Fibroblast of lung (primary cell): ENCODE data around the gene LAMA1. TPM values are rescaled to one million over a fixed set of nuclear protein-coding genes. Genes with fewer than 3 reads are reported as not detected.

ENCODE experiments used
- DNase-seq, 2 donors: peaks; one replicate each; pipeline versions ENCODE4 v3.0.0 to v3.0.0-alpha.2; 2010; ENCODE audit warnings: low read depth in 2 of 2
- H2AFZ ChIP-seq: 2 replicates; pipeline ENCODE4 v1.5.1; 2012; ENCODE audit warnings: low read length, control low read depth, inconsistent platforms
- H3K27ac ChIP-seq: 2 replicates; pipeline ENCODE4 v1.5.1; 2011; ENCODE audit warnings: low read length, control low read depth; ENCODE audit not compliant: insufficient read depth
- H3K27me3 ChIP-seq: 2 replicates; pipeline ENCODE4 v1.5.1; 2011; ENCODE audit warnings: mild to moderate bottlenecking, low read length; ENCODE audit not compliant: control insufficient read depth, insufficient read depth
- H3K36me3 ChIP-seq: 2 replicates; pipeline ENCODE4 v1.5.1; 2011; ENCODE audit warnings: low read length; ENCODE audit not compliant: control insufficient read depth, insufficient read depth
- H3K4me1 ChIP-seq: 2 replicates; pipeline ENCODE4 v1.5.1; 2011; ENCODE audit warnings: low read length; ENCODE audit not compliant: control insufficient read depth, insufficient read depth; ENCODE audit errors: extremely low read depth
- H3K4me2 ChIP-seq: 2 replicates; pipeline ENCODE4 v1.5.1; 2011; ENCODE audit warnings: low read length, control low read depth; ENCODE audit not compliant: insufficient read depth; ENCODE audit errors: extremely low read depth
- H3K4me3 ChIP-seq, 4 experiments: fragments of 200-600 bp in 1 of 4; sonication (generic) in 1 of 4; replicated peaks in 1 of 4; 2 replicates each; pipeline ENCODE4 v1.5.1; 2011 to 2016; ENCODE audit warnings: low read length in 4 of 4, low read depth in 3 of 4, mild to moderate bottlenecking in 3 of 4, control low read depth in 2 of 4, inconsistent platforms in 1 of 4, mixed read lengths in 1 of 4; ENCODE audit not compliant: insufficient read depth in 1 of 4; ENCODE audit errors: control extremely low read depth in 1 of 4
- H3K79me2 ChIP-seq: 2 replicates; pipeline ENCODE4 v1.5.1; 2012; ENCODE audit warnings: mild to moderate bottlenecking, low read length, inconsistent platforms; ENCODE audit not compliant: control insufficient read depth, insufficient read depth
- H3K9ac ChIP-seq: 2 replicates; pipeline ENCODE4 v1.5.1; 2011; ENCODE audit warnings: mild to moderate bottlenecking, low read length, control low read depth; ENCODE audit not compliant: insufficient read depth
- H3K9me3 ChIP-seq: 2 replicates; pipeline ENCODE4 v1.5.1; 2012; ENCODE audit warnings: low read depth, low read length; ENCODE audit not compliant: control insufficient read depth, insufficient read depth
- H4K20me1 ChIP-seq: 2 replicates; pipeline ENCODE4 v1.5.1; 2011; ENCODE audit warnings: low read length; ENCODE audit not compliant: control insufficient read depth, insufficient read depth; ENCODE audit errors: extremely low read depth
- EZH2 ChIP-seq: IDR thresholded peaks from 2 replicates; pipeline ENCODE4 v1.5.1; 2012; ENCODE audit warnings: low read length, control low read depth, mild to moderate bottlenecking; ENCODE audit errors: missing control alignments
- polyA plus RNA-seq, 2 donors: library from polyadenylated mRNA; depleted of rRNA in 1 of 2; stranded (reverse) in 1 of 2; unstranded in 1 of 2; fragments of >200 nt; gene quantifications; 2 replicates each; pipeline ENCODE4 v1.2.1, GENCODE V29; 2011 to 2012; ENCODE audit warnings: missing spikeins in 1 of 2
- total RNA-seq: library from RNA; depleted of rRNA; stranded (reverse); fragments of >200 nt; gene quantifications from 2 replicates; pipeline ENCODE4 v1.2.1, GENCODE V29; 2014
- TF ChIP-seq, protein P1 (sequence below), 2 donors: IDR thresholded peaks in 1 of 2; conservative IDR thresholded peaks in 1 of 2; 1 replicate in 1 of 2; 2 replicates in 1 of 2; pipeline ENCODE4 v1.5.1; 2011 to 2012; ENCODE audit warnings: low read length in 2 of 2, control low read depth in 1 of 2, inconsistent platforms in 1 of 2, low read depth in 1 of 2, mild to moderate bottlenecking in 1 of 2

LAMA1 gene
- total and polyA plus RNA-seq, 2 donors (not counting 1 experiment from before 2014, with no cell fraction given), result 1.2 to 5.8 TPM

DNA sequence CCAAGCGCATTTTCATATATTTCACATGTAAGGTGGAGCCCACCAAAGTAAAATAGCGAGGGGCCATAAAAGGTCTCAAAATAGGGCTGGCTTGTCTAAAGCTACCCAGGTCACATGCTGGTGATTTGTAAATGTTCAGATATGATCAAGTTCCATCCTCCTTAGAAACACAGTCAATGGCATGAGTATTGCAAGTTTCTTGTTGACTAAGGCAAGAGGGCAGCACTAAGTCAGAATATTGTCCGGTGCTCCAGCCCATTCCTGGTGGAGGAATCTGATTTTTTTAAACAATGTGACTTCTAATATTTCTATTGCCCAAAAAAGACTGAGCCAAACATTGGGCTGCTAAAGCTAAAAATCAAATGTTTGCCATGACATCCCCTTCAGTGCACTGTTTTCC, 85.1 kb downstream of the LAMA1 start:
- no peak for DNase-seq
- no peaks in the 10 kb centered on the region for H3K36me3 ChIP-seq
- no peaks in the 10 kb centered on the region for H3K9me3 ChIP-seq
- H3K4me2 ChIP-seq, result no peak overlapping the region
- H3K9ac ChIP-seq, result no peak overlapping the region
- H4K20me1 ChIP-seq, result no peaks in the 10 kb centered on the region
- H3K79me2 ChIP-seq, result no peaks in the 10 kb centered on the region
- no peak overlapping the region for H2AFZ ChIP-seq
- TF ChIP-seq, protein P1, sequence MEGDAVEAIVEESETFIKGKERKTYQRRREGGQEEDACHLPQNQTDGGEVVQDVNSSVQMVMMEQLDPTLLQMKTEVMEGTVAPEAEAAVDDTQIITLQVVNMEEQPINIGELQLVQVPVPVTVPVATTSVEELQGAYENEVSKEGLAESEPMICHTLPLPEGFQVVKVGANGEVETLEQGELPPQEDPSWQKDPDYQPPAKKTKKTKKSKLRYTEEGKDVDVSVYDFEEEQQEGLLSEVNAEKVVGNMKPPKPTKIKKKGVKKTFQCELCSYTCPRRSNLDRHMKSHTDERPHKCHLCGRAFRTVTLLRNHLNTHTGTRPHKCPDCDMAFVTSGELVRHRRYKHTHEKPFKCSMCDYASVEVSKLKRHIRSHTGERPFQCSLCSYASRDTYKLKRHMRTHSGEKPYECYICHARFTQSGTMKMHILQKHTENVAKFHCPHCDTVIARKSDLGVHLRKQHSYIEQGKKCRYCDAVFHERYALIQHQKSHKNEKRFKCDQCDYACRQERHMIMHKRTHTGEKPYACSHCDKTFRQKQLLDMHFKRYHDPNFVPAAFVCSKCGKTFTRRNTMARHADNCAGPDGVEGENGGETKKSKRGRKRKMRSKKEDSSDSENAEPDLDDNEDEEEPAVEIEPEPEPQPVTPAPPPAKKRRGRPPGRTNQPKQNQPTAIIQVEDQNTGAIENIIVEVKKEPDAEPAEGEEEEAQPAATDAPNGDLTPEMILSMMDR (conservative IDR thresholded peaks at IDR 0.05 in 1 of 2, IDR thresholded peaks at IDR 0.05 in 1 of 2; ENCODE audit: low read depth in 1 of 2, low read length in 2 of 2), result no peak
- TF ChIP-seq EZH2, result no peak
- H3K4me1 ChIP-seq, result no peaks in the 10 kb centered on the region
- H3K27ac ChIP-seq, result no peak overlapping the region
- H3K4me3 ChIP-seq, result no peak overlapping the region
- H3K27me3 ChIP-seq, result no peaks in the 10 kb centered on the region

DNA sequence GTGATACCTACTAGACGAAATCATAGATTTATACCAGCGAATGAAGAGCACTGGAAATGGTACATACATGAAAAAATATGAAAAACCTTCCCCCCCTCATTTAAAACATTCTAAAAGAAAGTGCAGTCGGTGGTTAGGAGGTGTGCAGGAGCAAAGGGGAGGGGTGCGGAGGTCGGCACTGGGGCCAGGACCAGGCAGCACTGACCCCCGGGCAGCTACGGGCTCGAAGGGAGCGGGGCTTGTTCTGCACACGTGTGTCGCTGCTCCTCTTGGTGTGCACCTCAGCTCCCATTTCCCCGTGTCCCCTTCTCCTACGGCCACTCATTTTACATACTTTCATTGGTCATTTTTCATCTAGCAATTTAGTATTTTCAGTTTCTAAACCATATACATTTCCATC, 89.0 kb downstream of the LAMA1 start:
- no peak overlapping the region for H3K4me2 ChIP-seq
- no peak overlapping the region for H3K9ac ChIP-seq
- TF ChIP-seq EZH2, result no peak
- TF ChIP-seq, protein P1 (conservative IDR thresholded peaks at IDR 0.05 in 1 of 2, IDR thresholded peaks at IDR 0.05 in 1 of 2; ENCODE audit: low read depth in 1 of 2, low read length in 2 of 2), result no peak
- no peaks in the 10 kb centered on the region for H4K20me1 ChIP-seq
- H3K27me3 ChIP-seq, result no peaks in the 10 kb centered on the region
- no peaks in the 10 kb centered on the region for H3K79me2 ChIP-seq
- no peaks in the 10 kb centered on the region for H3K36me3 ChIP-seq
- H3K27ac ChIP-seq, result no peak overlapping the region
- H2AFZ ChIP-seq, result no peak overlapping the region
- H3K9me3 ChIP-seq, result no peaks in the 10 kb centered on the region
- no peak for DNase-seq
- H3K4me3 ChIP-seq, result no peak overlapping the region
- no peaks in the 10 kb centered on the region for H3K4me1 ChIP-seq

DNA sequence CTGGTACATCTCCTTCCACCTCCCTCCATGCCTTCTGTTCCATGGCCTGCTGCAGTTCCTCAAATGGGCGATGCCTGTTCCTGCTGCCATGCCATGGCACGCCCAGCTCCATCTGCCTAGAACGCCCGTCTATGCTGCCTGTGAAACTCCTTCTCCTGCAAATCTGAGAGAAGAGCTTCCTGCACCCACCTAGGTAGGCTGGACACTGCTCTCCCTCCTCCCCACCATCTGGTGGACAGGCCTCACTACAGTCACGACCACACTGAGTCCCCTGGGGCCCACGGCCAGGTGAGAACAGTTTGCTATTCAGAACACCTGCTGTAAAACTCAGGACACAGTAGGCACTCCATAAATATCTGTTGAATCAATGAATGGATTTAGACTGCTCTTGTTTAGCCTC, 92.4 kb downstream of the LAMA1 start:
- no peak overlapping the region for H3K27ac ChIP-seq
- no peaks in the 10 kb centered on the region for H3K36me3 ChIP-seq
- no peak overlapping the region for H3K9ac ChIP-seq
- H3K27me3 ChIP-seq, result no peaks in the 10 kb centered on the region
- H3K79me2 ChIP-seq, result no peaks in the 10 kb centered on the region
- no peaks in the 10 kb centered on the region for H3K4me1 ChIP-seq
- no peak for TF ChIP-seq EZH2
- no peak for DNase-seq
- no peak overlapping the region for H3K4me3 ChIP-seq
- H2AFZ ChIP-seq, result no peak overlapping the region
- H4K20me1 ChIP-seq, result no peaks in the 10 kb centered on the region
- H3K9me3 ChIP-seq, result no peaks in the 10 kb centered on the region
- H3K4me2 ChIP-seq, result no peak overlapping the region
